ENCODE measurements around the gene CCDC88C. TPM values are rescaled to one million over a fixed set of nuclear protein-coding genes. Genes with fewer than 3 reads are reported as not detected.

The CCDC88C gene
- polyA plus RNA-seq, 1 donor (not counting 4 experiments of a cell fraction or from before 2014, with no cell fraction given): 2.4 TPM

DNA sequence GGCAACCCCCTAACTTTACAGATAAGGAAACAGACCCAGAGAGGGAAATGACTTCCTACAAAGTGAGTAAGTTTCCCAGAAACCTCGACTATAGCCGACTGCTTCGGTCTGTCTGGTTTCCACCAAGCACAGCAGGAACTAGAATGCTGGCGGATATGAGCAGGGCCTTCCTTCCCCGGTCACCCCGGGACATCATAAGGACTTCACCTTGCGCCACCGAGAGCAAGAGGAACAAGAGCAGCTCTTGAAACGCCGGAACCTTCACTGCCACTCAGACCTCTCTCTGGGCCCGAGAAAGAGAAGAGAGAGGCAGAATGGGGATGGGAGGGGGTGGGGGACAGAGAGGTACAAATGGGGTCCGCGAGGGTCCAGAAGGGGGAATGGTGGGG, 143.7 kb downstream of the CCDC88C start:
- H3K27me3 ChIP-seq (ENCODE audit: control insufficient read depth, extremely low read depth, insufficient read depth, low read length): no peaks in the 10 kb centered on the region
- H3K9me3 ChIP-seq (ENCODE audit: control insufficient read depth, low read depth, low read length): no peaks in the 10 kb centered on the region
- H3K9ac ChIP-seq (ENCODE audit: control insufficient read depth, extremely low read depth, insufficient read depth, low read length): no peak overlapping the region
- H3K36me3 ChIP-seq (ENCODE audit: control insufficient read depth in 2 of 2, extremely low read depth in 1 of 2, insufficient read depth in 2 of 2, low read length in 2 of 2): no peaks in the 10 kb centered on the region
- H3K4me2 ChIP-seq (ENCODE audit: control insufficient read depth, extremely low read depth, insufficient read depth, low read depth, low read length): no peak overlapping the region
- H3K4me3 ChIP-seq (ENCODE audit: control insufficient read depth in 2 of 3, extremely low read depth in 1 of 3, insufficient read depth in 2 of 3, low read depth in 1 of 3, low read length in 3 of 3): no peak overlapping the region
- H3K27ac ChIP-seq (ENCODE audit: control insufficient read depth, insufficient read depth, low read length): no peak overlapping the region
- H3K9me1 ChIP-seq (ENCODE audit: control insufficient read depth, extremely low read depth, insufficient read depth, low read length): no peaks in the 10 kb centered on the region
- TF ChIP-seq EZH2 (IDR thresholded peaks at IDR 0.05; ENCODE audit: low read length): no peak
- TF ChIP-seq, protein P1, sequence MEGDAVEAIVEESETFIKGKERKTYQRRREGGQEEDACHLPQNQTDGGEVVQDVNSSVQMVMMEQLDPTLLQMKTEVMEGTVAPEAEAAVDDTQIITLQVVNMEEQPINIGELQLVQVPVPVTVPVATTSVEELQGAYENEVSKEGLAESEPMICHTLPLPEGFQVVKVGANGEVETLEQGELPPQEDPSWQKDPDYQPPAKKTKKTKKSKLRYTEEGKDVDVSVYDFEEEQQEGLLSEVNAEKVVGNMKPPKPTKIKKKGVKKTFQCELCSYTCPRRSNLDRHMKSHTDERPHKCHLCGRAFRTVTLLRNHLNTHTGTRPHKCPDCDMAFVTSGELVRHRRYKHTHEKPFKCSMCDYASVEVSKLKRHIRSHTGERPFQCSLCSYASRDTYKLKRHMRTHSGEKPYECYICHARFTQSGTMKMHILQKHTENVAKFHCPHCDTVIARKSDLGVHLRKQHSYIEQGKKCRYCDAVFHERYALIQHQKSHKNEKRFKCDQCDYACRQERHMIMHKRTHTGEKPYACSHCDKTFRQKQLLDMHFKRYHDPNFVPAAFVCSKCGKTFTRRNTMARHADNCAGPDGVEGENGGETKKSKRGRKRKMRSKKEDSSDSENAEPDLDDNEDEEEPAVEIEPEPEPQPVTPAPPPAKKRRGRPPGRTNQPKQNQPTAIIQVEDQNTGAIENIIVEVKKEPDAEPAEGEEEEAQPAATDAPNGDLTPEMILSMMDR (optimal IDR thresholded peaks at IDR 0.05 in 1 of 3, IDR thresholded peaks at IDR 0.05 in 1 of 3, conservative IDR thresholded peaks at IDR 0.05 in 1 of 3; ENCODE audit: extremely low read depth in 1 of 3, insufficient read depth in 2 of 3, low read length in 3 of 3): no peak
- dilution Hi-C loops (cut with MboI; ENCODE audit: extremely low pct_ligation_motif_present, low sequenced_read_pairs): no loop called here
- peaks cover 21% of the 10 kb centered on the region for H3K4me1 ChIP-seq (ENCODE audit: control insufficient read depth, extremely low read depth, insufficient read depth, low read length)
- FAIRE-seq (no peak), DNase-seq (ENCODE audit: low read depth, low spot score) (no peak)
- no peaks in the 10 kb centered on the region for H4K20me1 ChIP-seq (ENCODE audit: control insufficient read depth, extremely low read depth, insufficient read depth, low read length)
- H3K79me2 ChIP-seq (ENCODE audit: control insufficient read depth, insufficient read depth, low read length): no peaks in the 10 kb centered on the region
- H2AFZ ChIP-seq (ENCODE audit: control insufficient read depth, low read length): no peak overlapping the region

DNA sequence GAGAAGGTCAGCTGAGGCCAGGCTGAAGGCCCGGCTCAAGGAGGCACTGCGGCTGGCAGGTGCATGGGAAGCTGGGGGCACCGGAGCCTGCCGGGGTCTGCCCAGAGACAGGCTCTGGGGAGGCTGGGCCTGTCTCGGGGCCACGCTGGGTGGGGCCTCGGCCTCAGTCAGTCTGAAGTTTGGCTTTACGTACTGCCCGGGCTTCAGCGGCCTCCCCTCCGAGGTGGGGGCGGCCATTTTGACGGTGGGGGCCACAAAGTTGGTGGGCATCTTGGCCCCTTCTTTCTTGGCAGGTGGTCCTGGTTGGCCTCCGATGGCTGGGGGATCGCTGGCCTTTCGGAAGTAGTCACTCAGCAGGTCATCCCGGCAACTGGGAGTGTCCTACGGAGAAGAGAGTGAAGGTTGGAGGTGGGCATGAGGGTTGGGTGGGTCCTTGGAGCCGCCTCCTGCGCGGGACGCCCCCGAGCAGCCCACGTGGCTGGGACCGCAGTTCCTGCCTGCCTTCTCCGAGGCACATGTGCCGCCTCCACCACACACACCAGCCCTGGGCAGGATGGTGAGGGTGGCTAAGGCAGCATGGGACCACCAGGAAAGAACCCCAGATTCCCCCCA, 144.2 kb downstream of the CCDC88C start:
- no peak for TF ChIP-seq EZH2 (IDR thresholded peaks at IDR 0.05; ENCODE audit: low read length)
- TF ChIP-seq, protein P1 (optimal IDR thresholded peaks at IDR 0.05 in 1 of 3, IDR thresholded peaks at IDR 0.05 in 1 of 3, conservative IDR thresholded peaks at IDR 0.05 in 1 of 3; ENCODE audit: extremely low read depth in 1 of 3, insufficient read depth in 2 of 3, low read length in 3 of 3): no peak
- Histone ChIP-seq H3K27me3 (ENCODE audit: control insufficient read depth, extremely low read depth, insufficient read depth, low read length) (no peaks in the 10 kb centered on the region), H4K20me1 (ENCODE audit: control insufficient read depth, extremely low read depth, insufficient read depth, low read length) (no peaks in the 10 kb centered on the region), H3K4me2 (ENCODE audit: control insufficient read depth, extremely low read depth, insufficient read depth, low read depth, low read length) (no peak overlapping the region), H3K4me1 (ENCODE audit: control insufficient read depth, extremely low read depth, insufficient read depth, low read length) (peaks cover 19% of the 10 kb centered on the region), H3K36me3 (ENCODE audit: control insufficient read depth in 2 of 2, extremely low read depth in 1 of 2, insufficient read depth in 2 of 2, low read length in 2 of 2) (no peaks in the 10 kb centered on the region), H3K9me1 (ENCODE audit: control insufficient read depth, extremely low read depth, insufficient read depth, low read length) (no peaks in the 10 kb centered on the region), H3K27ac (ENCODE audit: control insufficient read depth, insufficient read depth, low read length) (no peak overlapping the region), H3K9ac (ENCODE audit: control insufficient read depth, extremely low read depth, insufficient read depth, low read length) (no peak overlapping the region), H3K4me3 (ENCODE audit: control insufficient read depth in 2 of 3, extremely low read depth in 1 of 3, insufficient read depth in 2 of 3, low read depth in 1 of 3, low read length in 3 of 3) (no peak overlapping the region), H2AFZ (ENCODE audit: control insufficient read depth, low read length) (no peak overlapping the region), H3K9me3 (ENCODE audit: control insufficient read depth, low read depth, low read length) (no peaks in the 10 kb centered on the region), H3K79me2 (ENCODE audit: control insufficient read depth, insufficient read depth, low read length) (no peaks in the 10 kb centered on the region)
- dilution Hi-C loops (cut with MboI; ENCODE audit: extremely low pct_ligation_motif_present, low sequenced_read_pairs): no loop called here
- no peak for DNase-seq (ENCODE audit: low read depth, low spot score)
- no peak for FAIRE-seq

Measured in keratinocyte (primary cell).